HepG2 (cell line): ENCODE data around the gene CAPG. TPM values are rescaled to one million over a fixed set of nuclear protein-coding genes. Genes with fewer than 3 reads are reported as not detected.

ENCODE experiments used
- ATF7 ChIP-seq, 2 experiments: fragments of 450-650 bp in 1 of 2; sonication (generic) in 1 of 2; formaldehyde crosslinking in 1 of 2; IDR thresholded peaks; 2 replicates each; pipeline versions ENCODE4 v1.4.0 to v1.6.1; 2016 to 2020; ENCODE audit warnings: antibody characterized with exemption in 1 of 2, mild to moderate bottlenecking in 1 of 2, missing genetic modification reagents in 1 of 2
- ATF7-NPFF ChIP-seq: sonication (generic); formaldehyde crosslinking; IDR thresholded peaks from 2 replicates; pipeline ENCODE4 v1.8.1; 2023; ENCODE audit warnings: mild to moderate bottlenecking, low read depth, missing genetic modification reagents, moderate library complexity
- HES4 ChIP-seq: sonication (generic); formaldehyde crosslinking; IDR thresholded peaks from 2 replicates; pipeline ENCODE4 v1.9.0; 2021; ENCODE audit warnings: mild to moderate bottlenecking, missing genetic modification reagents, borderline replicate concordance
- KDM3A ChIP-seq: IDR thresholded peaks from 2 replicates; pipeline ENCODE4 v1.6.1; 2018; ENCODE audit warnings: low read depth, missing compliant biosample characterization
- KDM5B ChIP-seq: sonication (generic); formaldehyde crosslinking; IDR thresholded peaks from 2 replicates; pipeline ENCODE4 v1.4.0; 2020; ENCODE audit warnings: missing genetic modification reagents, mild to moderate bottlenecking, borderline replicate concordance
- MEF2D ChIP-seq: sonication (generic); formaldehyde crosslinking; IDR thresholded peaks from 2 replicates; pipeline ENCODE4 v1.5.1; 2020; ENCODE audit warnings: mild to moderate bottlenecking, missing genetic modification reagents
- MXI1 ChIP-seq: IDR thresholded peaks from 3 replicates; pipeline ENCODE4 v1.6.1; 2012; ENCODE audit warnings: low read depth, low read length, inconsistent platforms, borderline replicate concordance
- RXRA ChIP-seq: sonication (generic); formaldehyde crosslinking; IDR thresholded peaks from 2 replicates; pipeline ENCODE4 v1.5.1; 2020; ENCODE audit warnings: missing genetic modification reagents
- SNAI1 ChIP-seq: sonication (generic); formaldehyde crosslinking; IDR thresholded peaks from 2 replicates; pipeline ENCODE4 v1.5.0; 2020; ENCODE audit warnings: mild to moderate bottlenecking, missing genetic modification reagents, borderline replicate concordance
- SP5 ChIP-seq: IDR thresholded peaks from 2 replicates; pipeline ENCODE4 v1.6.1; 2016; ENCODE audit warnings: low read depth, borderline replicate concordance
- TBL1XR1 ChIP-seq: fragments of 150-350 bp; IDR thresholded peaks from 2 replicates; pipeline ENCODE4 v1.6.1; 2014; ENCODE audit warnings: borderline replicate concordance, low read length; ENCODE audit not compliant: partially characterized antibody
- TMF1 ChIP-seq: sonication (generic); formaldehyde crosslinking; IDR thresholded peaks from 2 replicates; pipeline ENCODE4 v1.8.1; 2022; ENCODE audit warnings: low read depth, missing genetic modification reagents
- ZBTB1 ChIP-seq: sonication (generic); formaldehyde crosslinking; IDR thresholded peaks from 2 replicates; pipeline ENCODE4 v1.4.0; 2020; ENCODE audit warnings: missing genetic modification reagents, borderline replicate concordance
- ZBTB42 ChIP-seq: sonication (generic); formaldehyde crosslinking; IDR thresholded peaks from 2 replicates; pipeline ENCODE4 v1.5.0; 2020; ENCODE audit warnings: mild to moderate bottlenecking, missing genetic modification reagents
- ZKSCAN8 ChIP-seq: IDR thresholded peaks from 2 replicates; pipeline ENCODE4 v1.6.1; 2016; ENCODE audit warnings: borderline replicate concordance, missing genetic modification reagents, missing compliant biosample characterization
- ZNF510 ChIP-seq: sonication (generic); formaldehyde crosslinking; IDR thresholded peaks from 2 replicates; pipeline ENCODE4 v1.4.0; 2020; ENCODE audit warnings: low read depth, mild to moderate bottlenecking, missing genetic modification reagents
- ZNF614 ChIP-seq: IDR thresholded peaks from 2 replicates; pipeline ENCODE4 v1.6.1; 2018; ENCODE audit warnings: missing biosample characterization, missing genetic modification reagents, inconsistent platforms, borderline replicate concordance
- ZNF615 ChIP-seq: sonication (generic); formaldehyde crosslinking; IDR thresholded peaks from 2 replicates; pipeline ENCODE4 v1.5.0; 2020; ENCODE audit warnings: mild to moderate bottlenecking, missing genetic modification reagents, borderline replicate concordance
- ZNF790 ChIP-seq: sonication (generic); formaldehyde crosslinking; IDR thresholded peaks from 2 replicates; pipeline ENCODE4 v1.8.0; 2022; ENCODE audit warnings: missing genetic modification reagents, mild to moderate bottlenecking, borderline replicate concordance
- ZNF800 ChIP-seq: sonication (generic); formaldehyde crosslinking; IDR thresholded peaks from 2 replicates; pipeline ENCODE4 v1.4.0; 2020; ENCODE audit warnings: missing genetic modification reagents
- polyA plus RNA-seq, 8 experiments: library from polyadenylated mRNA; depleted of rRNA in 3 of 8; stranded (reverse) in 7 of 8; unstranded in 1 of 8; fragments of >200 nt; fragmentation: Illumina TruSeq in 4 of 8; extraction: Trizol in 4 of 8; gene quantifications; 2 replicates each; pipeline versions ENCODE4 v1.2.1 to v1.2.3, GENCODE V29; 2011 to 2016; ENCODE audit warnings: low read depth in 4 of 8, missing spikeins in 1 of 8, mixed read lengths in 1 of 8; ENCODE audit not compliant: insufficient read depth in 1 of 8
- total RNA-seq, 5 experiments: library from RNA; depleted of rRNA; stranded (reverse); fragments of >200 nt; fragmentation: Illumina TruSeq; extraction: Trizol; gene quantifications; 2 replicates each; pipeline ENCODE4 v1.2.3, GENCODE V29; 2016; ENCODE audit warnings: low read depth in 1 of 5
- TF ChIP-seq, protein P1 (sequence below): sonication (generic); formaldehyde crosslinking; IDR thresholded peaks from 2 replicates; pipeline ENCODE4 v1.4.0; 2020; ENCODE audit warnings: mild to moderate bottlenecking, low read depth, missing genetic modification reagents
- TF ChIP-seq, protein P2 (sequence below): sonication (generic); formaldehyde crosslinking; IDR thresholded peaks from 2 replicates; pipeline ENCODE4 v1.5.0; 2020; ENCODE audit warnings: missing genetic modification reagents

The CAPG gene
- total and polyA plus RNA-seq, 2 of the 13 experiments (the other 11 are each of a cell fraction or from before 2014, with no cell fraction given) = 12.7 to 18.2 TPM

- TF ChIP-seq, protein P1, sequence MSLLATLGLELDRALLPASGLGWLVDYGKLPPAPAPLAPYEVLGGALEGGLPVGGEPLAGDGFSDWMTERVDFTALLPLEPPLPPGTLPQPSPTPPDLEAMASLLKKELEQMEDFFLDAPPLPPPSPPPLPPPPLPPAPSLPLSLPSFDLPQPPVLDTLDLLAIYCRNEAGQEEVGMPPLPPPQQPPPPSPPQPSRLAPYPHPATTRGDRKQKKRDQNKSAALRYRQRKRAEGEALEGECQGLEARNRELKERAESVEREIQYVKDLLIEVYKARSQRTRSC (CRISPR knock-in tag) = no peak
- TF ChIP-seq, protein P2, sequence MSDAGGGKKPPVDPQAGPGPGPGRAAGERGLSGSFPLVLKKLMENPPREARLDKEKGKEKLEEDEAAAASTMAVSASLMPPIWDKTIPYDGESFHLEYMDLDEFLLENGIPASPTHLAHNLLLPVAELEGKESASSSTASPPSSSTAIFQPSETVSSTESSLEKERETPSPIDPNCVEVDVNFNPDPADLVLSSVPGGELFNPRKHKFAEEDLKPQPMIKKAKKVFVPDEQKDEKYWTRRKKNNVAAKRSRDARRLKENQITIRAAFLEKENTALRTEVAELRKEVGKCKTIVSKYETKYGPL (CRISPR knock-in tag) = 0 out of 2 replicates have a peak, but pooled peaks have one; percentile 43
- peak; percentile 87; the same call in 1 of the 2 replicates for TF ChIP-seq KDM3A
- no peak for TF ChIP-seq ZBTB42 (CRISPR knock-in tag)
- no peak for TF ChIP-seq ZBTB1 (CRISPR knock-in tag)
- peak; percentile 99 for TF ChIP-seq TBL1XR1
- no peak for TF ChIP-seq HES4
- TF ChIP-seq ZKSCAN8 = peak; percentile 96
- peak; percentile 79; the same call in 1 of the 2 replicates for TF ChIP-seq ZNF800 (CRISPR knock-in tag)
- no peak for TF ChIP-seq ATF7 (IDR thresholded peaks at IDR 0.05)
- TF ChIP-seq ATF7 (CRISPR knock-in tag; IDR thresholded peaks at IDR 0.05) = peak; percentile 79; the same call in 1 of the 2 replicates
- no peak for TF ChIP-seq KDM5B
- no peak for TF ChIP-seq ATF7-NPFF
- TF ChIP-seq ZNF614 (CRISPR knock-in tag) = peak; percentile 83
- TF ChIP-seq RXRA (CRISPR knock-in tag) = peak; percentile 98
- peak; percentile 48; the same call in 1 of the 2 replicates for TF ChIP-seq MEF2D (CRISPR knock-in tag)
- no peak for TF ChIP-seq ZNF790 (CRISPR knock-in tag)
- no peak; the same call in 1 of the 2 replicates for TF ChIP-seq SNAI1
- TF ChIP-seq ZNF510 (CRISPR knock-in tag) = 0 out of 2 replicates have a peak, but pooled peaks have one; percentile 75
- no peak for TF ChIP-seq ZNF615 (CRISPR knock-in tag)
- peak; percentile 65; the same call in 1 of the 3 replicates for TF ChIP-seq MXI1
- TF ChIP-seq SP5 = peak; percentile 76; the same call in 1 of the 2 replicates
- peak; percentile 70; the same call in 1 of the 2 replicates for TF ChIP-seq TMF1
These were observed 11.3 kb upstream of the CAPG start (continued) for GRCh38 chr2:85421260-85422071.
